IPS-18c (cell line): ENCODE measurements around the gene SMYD4.
"Not testable (repeated sequence)": the region's sequence is repeated elsewhere in the genome, so short reads cannot be mapped to it uniquely, and the experiment has no call there.

Source experiments
- H3K4me3 ChIP-seq: 2 replicates; pipeline ENCODE4 v1.7.0; 2013; ENCODE audit warnings: low read depth, mild to moderate bottlenecking, low read length, moderate library complexity; ENCODE audit not compliant: insufficient read depth
- H3K9me3 ChIP-seq: one replicate; pipeline ENCODE4 v1.6.1; 2013; ENCODE audit warnings: mild to moderate bottlenecking, low read length, moderate library complexity; ENCODE audit not compliant: control insufficient read depth, insufficient read depth

Gene SMYD4, protein sequence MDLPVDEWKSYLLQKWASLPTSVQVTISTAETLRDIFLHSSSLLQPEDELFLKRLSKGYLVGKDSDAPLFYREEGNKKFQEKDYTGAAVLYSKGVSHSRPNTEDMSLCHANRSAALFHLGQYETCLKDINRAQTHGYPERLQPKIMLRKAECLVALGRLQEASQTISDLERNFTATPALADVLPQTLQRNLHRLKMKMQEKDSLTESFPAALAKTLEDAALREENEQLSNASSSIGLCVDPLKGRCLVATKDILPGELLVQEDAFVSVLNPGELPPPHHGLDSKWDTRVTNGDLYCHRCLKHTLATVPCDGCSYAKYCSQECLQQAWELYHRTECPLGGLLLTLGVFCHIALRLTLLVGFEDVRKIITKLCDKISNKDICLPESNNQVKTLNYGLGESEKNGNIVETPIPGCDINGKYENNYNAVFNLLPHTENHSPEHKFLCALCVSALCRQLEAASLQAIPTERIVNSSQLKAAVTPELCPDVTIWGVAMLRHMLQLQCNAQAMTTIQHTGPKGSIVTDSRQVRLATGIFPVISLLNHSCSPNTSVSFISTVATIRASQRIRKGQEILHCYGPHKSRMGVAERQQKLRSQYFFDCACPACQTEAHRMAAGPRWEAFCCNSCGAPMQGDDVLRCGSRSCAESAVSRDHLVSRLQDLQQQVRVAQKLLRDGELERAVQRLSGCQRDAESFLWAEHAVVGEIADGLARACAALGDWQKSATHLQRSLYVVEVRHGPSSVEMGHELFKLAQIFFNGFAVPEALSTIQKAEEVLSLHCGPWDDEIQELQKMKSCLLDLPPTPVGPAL

DNA sequence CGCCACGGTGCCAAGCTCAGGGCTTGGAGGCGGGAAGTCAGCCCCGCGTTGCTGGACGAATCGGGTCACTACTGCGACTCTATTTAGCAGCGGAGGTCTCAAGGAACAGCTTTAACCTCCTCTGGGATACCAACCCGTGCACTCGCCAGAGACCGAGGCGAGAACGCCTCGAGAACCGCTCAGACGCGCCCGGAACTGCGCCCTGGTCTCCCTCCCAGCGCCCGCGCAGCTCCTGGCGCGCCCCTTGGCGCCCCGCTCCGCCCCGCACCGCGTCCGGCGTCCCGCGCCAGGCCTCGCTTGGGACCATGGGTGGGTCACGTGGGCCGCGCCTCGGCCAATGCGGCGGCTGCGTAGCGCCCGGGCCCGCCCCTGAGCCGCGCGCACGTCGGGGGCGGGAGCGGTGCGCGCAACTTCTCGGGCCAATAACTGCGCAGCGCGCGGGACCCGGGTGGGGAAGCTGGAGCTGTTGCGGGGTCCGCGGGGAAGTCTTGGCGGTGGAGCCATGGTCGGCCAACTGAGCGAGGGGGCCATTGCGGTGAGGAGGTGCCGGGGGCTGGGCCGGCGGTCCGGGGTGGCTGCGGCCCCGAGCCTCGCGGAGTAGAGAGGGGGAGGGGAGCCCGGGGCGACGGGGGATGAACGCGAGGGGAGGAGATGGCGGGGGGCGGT lies at the start of gene SMYD4, which contains the start of gene RPA1:
Gene SMYD4 (minus strand): TSS at position 311 of the 666 bp plus-strand sequence. CDS start 1,908 bp downstream, outside the sequence.
Gene RPA1 (plus strand): TSS at position 414 of the 666 bp plus-strand sequence. CDS start 89 bp downstream, at position 503.
- H3K4me3 ChIP-seq, result peak within 1 kb of the TSS; percentile 83
- H3K9me3 ChIP-seq, result no peaks in the 10 kb centered on the region

DNA sequence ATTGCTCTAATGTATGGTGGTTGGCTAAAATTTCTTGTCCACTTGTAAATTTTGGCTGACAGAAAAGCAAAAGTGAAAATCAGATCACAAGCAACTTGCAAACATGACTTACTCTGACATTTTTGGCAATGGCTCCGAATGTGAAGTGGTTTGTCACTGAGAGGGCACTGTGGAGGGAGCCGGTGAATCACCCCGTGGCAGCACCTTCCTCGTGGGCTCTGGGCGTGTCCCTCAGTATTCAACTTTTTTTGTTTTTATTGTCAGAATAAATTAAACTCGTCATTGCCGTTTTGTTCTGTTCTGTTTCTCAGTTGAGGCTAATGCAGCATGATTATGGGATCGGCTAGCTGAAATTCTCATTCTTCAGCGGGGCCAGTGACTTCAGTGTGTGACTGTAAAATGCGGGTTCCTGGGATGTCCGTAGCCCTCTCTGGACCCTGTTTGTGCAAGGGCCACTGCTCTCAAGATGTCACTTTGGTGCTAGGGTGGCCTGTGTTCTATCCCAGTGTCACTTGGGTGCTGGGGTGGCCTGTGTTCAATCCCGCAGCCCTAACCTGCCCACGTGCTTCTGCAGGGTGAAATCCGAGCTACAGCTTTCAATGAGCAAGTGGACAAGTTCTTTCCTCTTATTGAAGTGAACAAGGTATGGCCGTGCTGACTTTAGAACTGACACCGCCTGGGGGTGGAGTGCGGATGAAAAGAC lies 48.9 kb upstream of the SMYD4 start:
- H3K4me3 ChIP-seq, result no peak overlapping the region

DNA sequence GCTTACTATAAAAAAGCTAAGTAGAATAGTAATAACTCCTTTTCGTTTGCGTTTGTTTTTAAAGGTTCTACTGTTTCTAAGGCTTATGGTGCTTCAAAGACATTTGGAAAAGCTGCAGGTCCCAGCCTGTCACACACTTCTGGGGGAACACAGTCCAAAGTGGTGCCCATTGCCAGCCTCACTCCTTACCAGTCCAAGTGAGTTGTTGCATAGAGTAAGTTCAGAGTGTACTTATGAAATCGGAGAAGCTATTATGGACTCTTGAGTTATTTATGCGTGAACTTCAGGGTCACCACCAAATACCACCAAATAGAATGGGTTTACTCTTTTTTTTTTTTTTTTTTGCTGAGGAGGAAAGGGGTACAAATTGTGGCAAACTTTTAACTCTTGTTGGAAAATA lies 45.9 kb upstream of the SMYD4 start:
- Histone ChIP-seq H3K4me3 (no peak overlapping the region), H3K9me3 (no peaks in the 10 kb centered on the region)

More for the DNA sequence above, 48.9 kb upstream of the SMYD4 start:
- no peaks in the 10 kb centered on the region for H3K9me3 ChIP-seq

DNA sequence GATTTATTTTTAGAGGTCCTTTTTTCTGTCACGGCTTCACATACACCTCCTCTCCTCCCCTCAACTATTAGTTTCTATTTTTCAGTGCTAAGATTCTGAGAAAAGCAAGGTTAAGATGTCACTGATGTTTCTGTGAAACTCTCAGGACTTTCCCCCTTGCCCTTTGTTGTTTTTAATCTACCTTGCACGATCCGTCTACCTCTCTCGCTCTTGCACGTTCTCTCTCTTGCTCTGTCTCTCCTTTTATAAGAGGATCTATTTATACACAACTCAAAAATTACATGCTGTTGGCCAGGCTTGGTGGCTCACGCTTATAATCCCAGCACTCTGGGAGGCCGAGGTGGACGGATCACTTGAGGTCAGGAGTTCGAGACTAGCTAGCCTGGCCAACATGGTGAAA lies 43.7 kb upstream of the SMYD4 start:
- Histone ChIP-seq H3K9me3 (no peaks in the 10 kb centered on the region), H3K4me3 (no peak overlapping the region)

DNA sequence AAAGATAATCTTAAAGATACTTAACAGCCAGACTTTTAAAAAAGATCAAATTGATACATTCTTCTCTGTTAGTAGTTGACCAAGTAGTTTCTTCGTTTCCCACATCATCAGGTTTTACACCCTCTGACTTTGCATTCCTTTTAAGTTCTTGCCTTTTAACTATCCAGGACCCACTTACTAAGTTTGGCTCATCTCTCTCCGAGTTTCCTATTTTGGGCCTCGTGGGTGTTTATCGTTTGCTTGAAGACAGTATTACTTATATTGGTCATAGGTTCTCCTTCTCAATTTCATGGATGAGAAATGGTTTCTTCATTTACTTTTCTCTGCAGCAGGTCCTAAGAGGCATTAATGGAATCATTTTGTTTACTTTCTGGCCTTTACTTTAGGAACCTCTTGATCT lies 43.3 kb upstream of the SMYD4 start:
- H3K9me3 ChIP-seq, result no peaks in the 10 kb centered on the region
- H3K4me3 ChIP-seq, result no peak overlapping the region

DNA sequence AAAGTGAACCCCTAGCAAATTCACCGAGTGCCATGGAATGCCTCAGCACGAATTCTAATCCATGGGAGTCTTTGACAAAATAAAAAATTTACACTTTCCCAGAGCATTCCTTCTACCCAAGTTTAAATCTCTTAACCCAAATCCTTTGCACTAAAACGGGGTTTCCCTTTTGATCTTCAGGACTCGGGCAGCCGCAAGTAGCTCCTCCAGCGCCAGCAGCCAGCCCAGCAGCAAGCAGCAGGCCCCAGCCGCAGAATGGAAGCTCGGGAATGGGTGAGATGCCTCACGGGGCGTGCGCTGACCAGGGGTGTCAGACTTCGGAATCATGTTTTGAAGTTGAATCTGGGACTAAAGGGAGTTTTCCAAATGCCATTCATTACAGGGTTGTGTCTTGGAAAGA lies 42.6 kb upstream of the SMYD4 start:
- H3K9me3 ChIP-seq, result no peaks in the 10 kb centered on the region
- no peak overlapping the region for H3K4me3 ChIP-seq

DNA sequence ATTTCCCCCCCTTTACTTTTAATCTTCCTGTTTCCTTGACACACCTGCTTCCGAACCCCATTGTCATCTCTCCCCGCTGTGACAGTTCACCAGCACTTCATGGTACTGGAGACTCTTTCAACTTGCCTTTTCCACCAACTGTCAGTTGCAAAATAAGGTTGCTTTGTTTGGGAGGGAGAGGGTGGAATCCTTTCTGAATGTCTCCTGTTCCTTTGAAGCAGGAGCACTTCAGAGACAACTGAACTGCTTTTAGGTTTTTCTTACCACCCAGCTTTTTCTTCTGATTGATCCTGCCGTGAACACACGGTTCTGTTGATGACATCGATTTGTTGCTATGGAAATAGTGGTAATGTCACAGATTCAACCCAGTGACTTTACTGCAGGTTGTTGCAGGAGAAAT lies 42.1 kb upstream of the SMYD4 start:
- H3K4me3 ChIP-seq, result no peak overlapping the region
- H3K9me3 ChIP-seq, result no peaks in the 10 kb centered on the region

DNA sequence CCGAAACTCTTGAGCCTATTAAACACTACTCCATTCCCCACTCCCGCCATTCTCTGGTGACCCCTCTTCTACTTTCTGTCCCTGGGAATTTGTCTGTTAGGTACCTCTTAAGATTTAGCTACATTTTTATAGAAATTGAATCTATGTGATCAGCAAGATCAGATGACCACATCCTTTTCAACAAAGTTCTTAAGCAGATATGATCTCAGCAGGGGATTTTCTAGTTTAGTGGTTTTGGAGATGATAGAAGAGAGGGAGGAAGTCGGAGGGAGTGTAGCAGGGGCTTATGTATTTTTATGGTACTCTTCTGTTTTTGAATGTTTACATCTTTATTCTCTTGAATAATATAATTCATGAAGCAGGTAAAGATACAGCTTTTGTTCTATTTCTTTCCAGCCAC lies 40.9 kb upstream of the SMYD4 start:
- no peaks in the 10 kb centered on the region for H3K9me3 ChIP-seq
- H3K4me3 ChIP-seq, result no peak overlapping the region

DNA sequence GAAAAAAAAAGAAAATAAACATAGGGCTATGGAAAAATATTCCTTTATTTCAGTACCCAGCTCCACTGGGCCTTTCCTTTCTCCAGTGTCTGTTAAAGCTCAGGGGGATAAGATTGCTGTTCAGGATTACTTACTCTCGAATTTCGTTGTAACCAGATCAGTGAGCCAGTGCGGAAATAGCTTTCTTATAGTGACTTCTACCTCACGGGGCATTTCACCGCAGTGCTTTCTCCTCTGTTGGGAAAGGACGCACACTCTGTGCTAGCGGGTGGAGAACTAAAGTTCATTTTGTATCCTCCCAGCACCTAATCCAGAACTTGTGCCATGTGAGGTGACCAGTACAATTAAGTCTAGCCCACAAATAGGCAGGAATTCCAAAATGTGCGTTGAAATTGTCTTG lies 38.4 kb upstream of the SMYD4 start:
- H3K4me3 ChIP-seq, result no peak overlapping the region
- H3K9me3 ChIP-seq, result no peaks in the 10 kb centered on the region

DNA sequence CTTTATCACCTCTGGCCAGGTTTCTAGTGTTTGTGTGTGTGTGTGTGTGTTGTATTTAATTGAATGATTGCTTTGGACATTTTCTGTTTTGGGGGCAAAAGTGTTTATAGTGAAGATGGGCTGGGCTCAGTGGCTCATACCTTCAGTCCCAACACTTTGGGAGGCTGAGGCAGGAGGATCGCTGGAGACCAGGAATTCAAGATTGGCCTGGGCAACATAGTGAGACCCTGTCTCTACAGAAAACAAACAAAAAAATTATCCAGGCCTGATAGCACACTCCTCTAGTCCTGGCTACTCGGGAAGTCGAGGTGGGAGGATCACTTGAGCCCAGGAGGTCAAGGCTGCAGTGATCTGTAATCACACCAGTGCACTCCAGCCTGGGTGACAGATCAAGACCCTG lies 37.6 kb upstream of the SMYD4 start:
- Histone ChIP-seq H3K9me3 (no peaks in the 10 kb centered on the region), H3K4me3 (no peak overlapping the region)

DNA sequence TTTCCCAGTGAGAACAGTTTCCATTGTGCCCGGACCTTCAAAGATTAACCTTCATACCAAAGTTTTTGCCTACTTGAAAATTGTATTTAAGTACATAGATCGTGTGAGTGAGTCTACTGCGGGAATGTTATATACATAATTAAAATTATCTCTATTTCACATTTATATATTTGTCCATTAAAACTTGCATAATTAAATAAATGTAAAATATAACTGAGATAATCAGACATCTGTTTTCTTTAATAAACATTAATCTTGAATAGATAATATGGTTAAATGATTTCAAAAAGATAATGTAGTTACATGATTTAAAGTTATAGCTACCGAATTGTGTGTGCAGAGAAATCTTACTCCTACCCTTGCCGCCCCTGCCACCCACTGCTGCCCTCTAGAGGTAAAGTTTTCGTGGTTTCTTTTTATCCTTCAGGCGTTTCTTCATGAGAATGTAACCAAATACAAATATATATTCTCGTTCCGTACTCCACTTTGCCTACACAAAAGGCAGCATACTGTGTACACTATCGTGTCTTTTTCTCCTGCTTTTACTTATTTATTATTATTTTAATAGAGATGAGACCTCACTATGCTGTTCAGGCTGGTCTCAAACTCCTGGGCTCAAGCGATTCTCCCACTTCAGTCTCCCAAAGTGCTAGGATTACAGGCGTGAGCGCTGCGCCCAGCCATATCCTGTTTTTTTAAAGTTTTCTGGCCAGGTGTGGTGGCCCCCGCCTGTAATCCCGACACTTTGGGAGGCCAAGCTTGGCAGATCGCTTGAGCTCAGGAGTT lies 35.7 kb upstream of the SMYD4 start:
- H3K4me3 ChIP-seq, result no peak overlapping the region
- no peaks in the 10 kb centered on the region for H3K9me3 ChIP-seq

DNA sequence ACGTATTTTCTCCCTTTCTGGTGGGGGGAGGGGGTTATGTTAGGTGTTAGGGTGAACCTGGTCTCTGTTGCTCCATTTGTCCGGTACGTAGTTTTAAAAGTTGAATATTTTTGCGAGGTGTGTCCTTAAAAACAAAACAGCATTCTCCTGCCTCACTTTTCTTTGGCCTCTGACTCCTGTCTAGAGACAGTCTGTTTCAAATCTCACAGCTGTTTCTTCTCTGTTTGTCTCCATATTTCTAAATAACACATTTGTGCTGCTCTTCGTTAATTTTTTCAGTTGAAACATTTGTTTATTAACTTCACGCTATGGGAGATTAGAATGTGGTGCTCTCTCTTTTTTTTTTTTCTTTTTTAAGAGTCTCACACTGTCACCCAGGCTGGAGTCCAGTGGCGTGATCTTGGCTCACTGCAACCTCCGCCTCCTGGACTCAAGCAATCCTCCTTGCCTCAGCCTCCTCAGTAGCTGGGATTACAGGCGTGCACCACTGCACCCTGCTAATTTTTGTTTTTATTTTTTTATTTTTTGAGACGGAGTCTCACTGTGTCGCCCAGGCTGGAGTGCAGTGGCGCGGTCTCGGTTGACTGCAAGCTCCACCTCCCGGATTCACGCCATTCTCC lies 31.8 kb upstream of the SMYD4 start:
- no peaks in the 10 kb centered on the region for H3K9me3 ChIP-seq
- no peak overlapping the region for H3K4me3 ChIP-seq

DNA sequence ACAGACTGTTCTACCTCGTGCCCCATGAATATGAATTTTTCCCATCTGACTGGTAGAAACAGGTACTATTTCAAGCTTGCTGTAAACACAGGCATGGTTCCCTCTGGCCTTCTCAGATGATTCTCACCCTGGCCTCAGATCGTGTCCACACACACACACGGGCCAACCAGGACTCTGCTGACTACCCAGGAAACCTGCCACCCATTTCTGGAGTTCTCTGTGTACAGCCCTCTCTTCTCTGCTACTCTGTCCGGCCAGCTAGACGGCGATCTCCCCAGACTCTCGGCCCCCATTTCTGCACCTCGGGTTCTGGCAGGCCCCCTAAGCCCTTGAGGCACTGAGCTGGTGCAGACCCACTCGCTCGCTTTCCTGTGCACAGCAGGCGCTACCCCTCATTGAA lies 31.3 kb upstream of the SMYD4 start:
- Histone ChIP-seq H3K9me3 (no peaks in the 10 kb centered on the region), H3K4me3 (no peak overlapping the region)

DNA sequence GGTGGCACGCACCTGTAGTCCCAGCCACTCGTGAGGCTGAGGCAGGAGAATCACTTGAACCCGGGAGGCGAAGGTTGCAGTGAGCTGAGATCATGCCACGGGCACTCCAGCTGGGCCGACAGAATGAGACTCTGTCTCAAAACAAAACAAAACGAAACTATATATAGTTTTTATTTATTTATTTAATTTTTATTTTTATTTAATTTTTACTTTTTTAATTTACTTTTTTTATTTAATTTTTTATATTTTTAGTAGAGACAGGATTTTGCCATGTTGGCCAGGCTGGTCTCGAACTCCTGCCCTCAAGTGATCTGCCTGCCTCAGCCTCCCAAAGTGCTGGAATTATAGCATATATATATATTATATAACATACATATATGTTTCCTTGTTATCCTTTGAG lies 26.8 kb upstream of the SMYD4 start:
- not testable (repeated sequence) for H3K4me3 ChIP-seq

DNA sequence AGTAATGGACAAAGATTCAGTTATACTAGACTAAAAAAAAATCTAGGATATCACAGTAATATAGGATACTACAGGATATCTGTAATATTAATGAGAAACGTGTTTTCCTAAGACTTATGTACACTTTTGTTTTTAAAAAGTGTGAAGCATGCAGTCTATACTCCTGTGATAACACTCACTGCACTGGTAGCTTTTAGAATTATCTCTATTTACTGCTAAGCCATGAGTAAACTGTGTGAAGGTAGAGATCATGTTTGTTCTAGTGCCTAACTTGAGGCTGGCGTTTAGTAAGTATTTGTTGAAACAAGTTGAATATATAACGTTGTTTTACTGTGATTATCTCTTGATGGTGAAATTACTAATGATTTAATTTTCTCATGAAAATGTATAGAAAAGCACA lies 24.0 kb upstream of the SMYD4 start:
- Histone ChIP-seq H3K9me3 (no peaks in the 10 kb centered on the region), H3K4me3 (no peak overlapping the region)

More for the DNA sequence above, 26.8 kb upstream of the SMYD4 start:
- not testable (repeated sequence) for H3K9me3 ChIP-seq

DNA sequence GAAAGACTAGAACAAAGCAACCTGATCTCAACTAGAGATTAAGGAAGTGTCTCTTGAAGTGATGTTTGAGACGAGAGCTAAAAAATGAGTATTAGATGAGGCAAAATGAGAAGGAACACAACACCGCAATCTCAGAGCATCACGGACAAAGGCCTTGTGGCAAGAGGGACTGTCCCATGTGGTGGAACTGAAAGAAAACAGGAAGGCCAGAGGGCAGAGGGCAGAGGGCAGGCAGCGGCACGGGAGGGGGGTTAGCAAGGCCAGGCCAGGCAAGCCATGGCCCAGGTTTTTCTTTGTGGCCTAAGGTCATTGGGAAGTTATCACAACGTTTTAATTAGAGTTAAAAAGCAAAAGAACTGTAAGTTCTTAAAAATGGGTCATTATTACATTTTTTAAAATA lies 22.6 kb upstream of the SMYD4 start:
- Histone ChIP-seq H3K9me3 (no peaks in the 10 kb centered on the region), H3K4me3 (no peak overlapping the region)
